Mucosa of descending colon (tissue), 3 donors: ENCODE results near the gene MEIS2. TPM values are rescaled to one million over a fixed set of nuclear protein-coding genes. Genes with fewer than 3 reads are reported as not detected.

Source experiments
- ATAC-seq: fragments of 200-7000 bp; cut with Tn5 transposase; one replicate; pipeline ENCODE4 v1.9.1; 2020; ENCODE audit warnings: mild to moderate bottlenecking, moderate library complexity
- DNase-seq, 3 donors: peaks; one replicate each; pipeline ENCODE4 v3.0.0-alpha.2; 2020
- H3K36me3 ChIP-seq: fragments of 200-600 bp; one replicate; pipeline ENCODE4 v1.8.0; 2021; ENCODE audit warnings: low read depth, mild to moderate bottlenecking
- H3K4me1 ChIP-seq: fragments of 200-600 bp; one replicate; pipeline ENCODE4 v1.8.0; 2021; ENCODE audit warnings: low read depth, mild to moderate bottlenecking
- H3K4me3 ChIP-seq: fragments of 200-600 bp; one replicate; pipeline ENCODE4 v1.8.0; 2021; ENCODE audit warnings: mild to moderate bottlenecking
- H3K9me3 ChIP-seq: fragments of 200-600 bp; one replicate; pipeline ENCODE4 v1.8.0; 2021; ENCODE audit warnings: mild to moderate bottlenecking
- intact Hi-C, 2 donors: fragments of 100-400 bp; cut with DNase I in 1 of 2; cut with micrococcal nuclease in 1 of 2; formaldehyde crosslinking; loops; one replicate each; pipeline versions ENCODE4 v1.11.0 to v1.11.1; 2022; cut with DNase I, micrococcal nuclease
- total RNA-seq, 3 donors: library from RNA; stranded (reverse); fragmentation: NEBNext Ultra II Directional in 2 of 3; extraction: Animal tissue kit (Norgen Biotek cat#: 25700) in 2 of 3; gene quantifications; one replicate each; pipeline versions ENCODE4 v1.2.1 to v1.2.4, GENCODE V29; 2021 to 2023
- TF ChIP-seq, protein P1 (sequence below): fragments of 200-600 bp; IDR thresholded peaks from one replicate; pipeline ENCODE4 v1.8.0; 2022; ENCODE audit warnings: antibody characterized with exemption, mild to moderate bottlenecking
- donor health status: DM: no; HTN: no; CAD: no; lungs with moderate emphysema.
- donor health status: DM: no; HTN: no; CAD: no.
- donor health status: DM: no; HTN: yes; CAD: no.

The MEIS2 gene
- total RNA-seq, 3 donors from 2014 or later, result 3.8 to 93.3 (median 8.9) TPM

DNA sequence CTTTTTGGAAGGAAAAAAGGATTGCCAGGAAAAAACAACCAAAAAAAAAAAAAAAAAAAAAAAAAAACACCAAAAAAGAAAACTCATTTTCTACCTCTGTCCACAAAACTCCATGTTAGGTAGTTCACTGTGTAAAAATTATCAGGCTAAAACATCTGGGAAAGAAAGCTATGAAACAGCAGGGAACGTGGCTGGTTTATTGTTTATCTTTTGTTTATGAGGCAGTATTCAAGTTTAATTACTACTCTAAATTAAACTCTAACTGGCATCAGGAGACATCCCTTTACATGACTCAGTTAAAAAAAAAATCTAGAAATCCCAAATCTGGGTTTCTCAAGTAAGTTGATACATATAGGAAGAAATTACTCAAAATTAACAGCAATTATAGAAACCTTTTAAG, 21.8 kb downstream of the MEIS2 start:
- H3K4me1 ChIP-seq, result no peaks in the 10 kb centered on the region
- TF ChIP-seq, protein P1, sequence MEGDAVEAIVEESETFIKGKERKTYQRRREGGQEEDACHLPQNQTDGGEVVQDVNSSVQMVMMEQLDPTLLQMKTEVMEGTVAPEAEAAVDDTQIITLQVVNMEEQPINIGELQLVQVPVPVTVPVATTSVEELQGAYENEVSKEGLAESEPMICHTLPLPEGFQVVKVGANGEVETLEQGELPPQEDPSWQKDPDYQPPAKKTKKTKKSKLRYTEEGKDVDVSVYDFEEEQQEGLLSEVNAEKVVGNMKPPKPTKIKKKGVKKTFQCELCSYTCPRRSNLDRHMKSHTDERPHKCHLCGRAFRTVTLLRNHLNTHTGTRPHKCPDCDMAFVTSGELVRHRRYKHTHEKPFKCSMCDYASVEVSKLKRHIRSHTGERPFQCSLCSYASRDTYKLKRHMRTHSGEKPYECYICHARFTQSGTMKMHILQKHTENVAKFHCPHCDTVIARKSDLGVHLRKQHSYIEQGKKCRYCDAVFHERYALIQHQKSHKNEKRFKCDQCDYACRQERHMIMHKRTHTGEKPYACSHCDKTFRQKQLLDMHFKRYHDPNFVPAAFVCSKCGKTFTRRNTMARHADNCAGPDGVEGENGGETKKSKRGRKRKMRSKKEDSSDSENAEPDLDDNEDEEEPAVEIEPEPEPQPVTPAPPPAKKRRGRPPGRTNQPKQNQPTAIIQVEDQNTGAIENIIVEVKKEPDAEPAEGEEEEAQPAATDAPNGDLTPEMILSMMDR, result no peak
- DNase-seq, result no peak

DNA sequence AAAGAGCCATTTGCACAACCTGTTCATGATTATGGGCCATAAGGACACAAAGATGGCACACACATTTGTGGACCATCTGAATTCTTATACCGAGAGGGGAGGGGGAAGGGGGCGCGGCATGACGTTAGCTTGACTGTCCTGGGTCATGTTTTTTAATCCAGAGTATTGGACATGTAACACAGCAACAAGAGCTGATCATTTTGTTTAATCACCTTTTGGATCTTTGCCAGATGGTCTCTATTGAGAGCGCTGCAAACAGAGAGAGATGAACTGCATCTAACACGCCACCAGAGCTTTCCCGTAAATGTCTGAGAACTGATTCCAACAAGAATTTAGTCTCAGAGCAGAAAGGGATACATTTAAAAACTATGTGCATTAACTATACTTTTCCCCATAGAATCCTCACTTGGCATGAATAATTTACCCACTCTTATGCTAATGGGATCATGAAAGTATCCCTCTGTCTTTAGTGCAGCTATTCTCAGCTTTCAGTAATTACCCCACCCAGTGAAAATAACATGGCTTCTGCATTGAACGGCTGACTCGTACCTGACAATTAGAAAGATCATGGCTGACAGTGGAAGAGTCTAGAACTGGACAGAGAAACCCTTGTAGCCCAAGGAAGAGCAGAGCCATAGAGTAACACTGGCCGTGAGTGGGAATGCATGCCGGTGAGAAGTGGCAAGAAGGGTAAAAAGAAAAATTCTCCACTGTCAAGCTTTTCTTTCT, 22.6 kb downstream of the MEIS2 start:
- no peaks in the 10 kb centered on the region for H3K36me3 ChIP-seq
- no peaks in the 10 kb centered on the region for H3K9me3 ChIP-seq
- intact Hi-C loops, result no loop called here
- TF ChIP-seq, protein P1, result no peak
- no peaks in the 10 kb centered on the region for H3K4me1 ChIP-seq
- DNase-seq (no peak), ATAC-seq (no peak)
- no peak overlapping the region for H3K4me3 ChIP-seq

More for the DNA sequence above, 21.8 kb downstream of the MEIS2 start:
- no peaks in the 10 kb centered on the region for H3K9me3 ChIP-seq
- no peak overlapping the region for H3K4me3 ChIP-seq
- intact Hi-C loops, result no loop called here
- H3K36me3 ChIP-seq, result no peaks in the 10 kb centered on the region
- no peak for ATAC-seq

DNA sequence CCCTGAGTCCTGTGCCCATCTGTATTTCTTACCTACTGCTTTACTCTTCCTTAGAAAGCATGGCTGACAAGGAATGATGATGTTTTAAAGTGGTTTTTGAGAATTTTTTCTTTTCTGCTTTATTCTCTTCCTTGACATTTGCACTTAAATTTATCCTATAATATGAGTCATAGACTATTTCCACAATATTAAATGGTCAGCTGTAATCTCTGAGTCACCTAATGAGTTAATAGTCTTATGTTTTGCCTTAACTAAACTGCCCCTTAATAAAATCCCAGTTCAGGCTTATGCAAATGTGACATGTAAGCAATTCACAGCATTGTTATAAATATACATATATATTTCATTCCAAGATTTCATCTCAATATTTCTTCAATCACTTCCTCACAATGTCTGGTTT, 23.8 kb downstream of the MEIS2 start:
- intact Hi-C loops, result no loop called here
- no peaks in the 10 kb centered on the region for H3K4me1 ChIP-seq
- no peaks in the 10 kb centered on the region for H3K9me3 ChIP-seq
- H3K4me3 ChIP-seq, result no peak overlapping the region
- no peaks in the 10 kb centered on the region for H3K36me3 ChIP-seq
- DNase-seq, result no peak
- TF ChIP-seq, protein P1, result no peak
- no peak for ATAC-seq

DNA sequence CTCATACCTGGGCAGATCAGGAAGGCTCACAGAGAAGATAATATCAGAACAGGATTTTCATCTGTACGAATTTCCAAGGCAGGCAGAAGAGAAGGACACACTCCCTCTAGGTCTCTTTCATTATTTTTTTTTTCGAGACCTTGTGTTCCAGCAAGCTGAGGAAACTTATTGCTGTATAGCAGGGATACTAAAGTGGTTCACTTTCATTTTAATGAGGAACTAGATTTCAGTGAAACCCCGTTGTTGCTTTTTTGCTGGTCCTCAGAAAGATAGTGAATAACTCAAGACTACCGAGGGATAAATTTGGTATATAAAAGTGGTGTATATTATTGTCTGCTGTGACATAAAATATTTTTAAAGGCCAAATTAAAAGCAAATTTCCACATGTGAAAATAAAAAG, 24.6 kb downstream of the MEIS2 start:
- DNase-seq, result no peak
- TF ChIP-seq, protein P1, result no peak
- Histone ChIP-seq H3K36me3 (no peaks in the 10 kb centered on the region), H3K4me1 (no peaks in the 10 kb centered on the region), H3K9me3 (no peaks in the 10 kb centered on the region), H3K4me3 (no peak overlapping the region)
- ATAC-seq, result no peak
- intact Hi-C loops, result no loop called here

DNA sequence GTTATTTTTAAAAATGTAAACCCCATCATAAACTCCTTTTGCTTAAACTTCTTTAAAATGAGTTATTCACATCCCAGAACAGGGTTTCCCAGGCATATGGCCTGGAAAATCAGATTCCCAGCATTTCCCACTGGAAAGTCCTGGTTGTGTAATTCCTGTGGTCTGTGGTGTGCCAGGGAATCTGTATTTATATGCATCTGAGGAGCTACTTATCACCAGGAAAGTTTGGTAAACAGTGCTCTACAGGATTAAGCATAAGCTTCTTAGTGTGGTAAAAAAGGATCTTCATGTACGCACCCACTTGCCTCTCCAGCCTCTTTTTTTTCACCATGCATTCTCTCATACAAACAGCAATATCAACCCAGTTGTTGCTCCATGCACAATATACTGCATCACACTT, 28.2 kb downstream of the MEIS2 start:
- DNase-seq, result no peak
- no peaks in the 10 kb centered on the region for H3K36me3 ChIP-seq
- H3K4me1 ChIP-seq, result no peaks in the 10 kb centered on the region
- TF ChIP-seq, protein P1, result no peak
- H3K9me3 ChIP-seq, result no peaks in the 10 kb centered on the region
- ATAC-seq, result no peak
- intact Hi-C loops, result no loop called here
- no peak overlapping the region for H3K4me3 ChIP-seq
